Astrocyte (in vitro differentiated cells and primary cell): ENCODE results near the gene OXSM.

Source experiments
- CTCF ChIP-seq: IDR thresholded peaks from 2 replicates; pipeline ENCODE4 v1.5.1; 2011; ENCODE audit warnings: low read depth, mild to moderate bottlenecking, inconsistent platforms, low read length, moderate library complexity; ENCODE audit not compliant: insufficient read depth
- EZH2 ChIP-seq: IDR thresholded peaks from 2 replicates; pipeline ENCODE4 v1.6.1; 2012; ENCODE audit warnings: mild to moderate bottlenecking, low read length, inconsistent platforms; ENCODE audit not compliant: insufficient read depth

- TF ChIP-seq CTCF (no peak), EZH2 (no peak)
Measured at GRCh38 chr3:25826510-25826909, 36.6 kb downstream of the OXSM start.
